IMR-90 (cell line): ENCODE measurements around the gene TOR4A. TPM values are rescaled to one million over a fixed set of nuclear protein-coding genes. Genes with fewer than 3 reads are reported as not detected.
A peak's percentile ranks its signal among the peaks of the same experiment; 100 is the strongest.

Experiments used
- ATAC-seq: fragments of 200-7000 bp; cut with Tn5 transposase; 2 replicates; pipeline ENCODE4 v1.9.1; 2020; ENCODE audit warnings: low read depth, mild to moderate bottlenecking, moderate library complexity
- BruUV-seq: library from RNA; stranded (reverse); fragments of 400-500 nt; replicated peaks from 2 replicates; lab custom pipeline; 2021; lab: Mats Ljungman, UMichigan
- CTCF ChIA-PET: fragments of 300-600 bp; formaldehyde crosslinking; extraction: SDS; loops from one replicate; lab custom pipeline; 2021; ENCODE audit warnings: antibody characterized with exemption; lab: Yijun Ruan, JAX
- POLR2A ChIA-PET: fragments of 300-600 bp; sonication (Branson Sonifier 250); formaldehyde crosslinking; loops from one replicate; lab custom pipeline; 2022; ENCODE audit warnings: antibody characterized with exemption; ENCODE audit not compliant: unreplicated experiment; lab: Charles Lee
- DNase-seq: peaks from one replicate; pipeline ENCODE4 v3.0.0; 2013
- H2AFZ ChIP-seq: replicated peaks from 2 replicates; pipeline ENCODE3; 2013; ENCODE audit warnings: low read length, mild to moderate bottlenecking; ENCODE audit not compliant: poor library complexity
- H2AK5ac ChIP-seq: 2 replicates; pipeline ENCODE4 v1.6.1; 2013; ENCODE audit warnings: low read depth, low read length, inconsistent platforms
- H2AK9ac ChIP-seq: replicated peaks from 2 replicates; pipeline ENCODE3; 2013; ENCODE audit warnings: mild to moderate bottlenecking, low read depth, low read length, moderate library complexity; ENCODE audit not compliant: poor library complexity
- H2BK120ac ChIP-seq: 2 replicates; pipeline ENCODE4 v1.6.1; 2013; ENCODE audit warnings: low read depth, low read length, inconsistent platforms
- H2BK15ac ChIP-seq: 3 replicates; pipeline ENCODE4 v1.6.1; 2013; ENCODE audit warnings: low read depth, low read length, inconsistent platforms
- H2BK20ac ChIP-seq: 2 replicates; pipeline ENCODE4 v1.6.1; 2013; ENCODE audit warnings: low read depth, mild to moderate bottlenecking, inconsistent platforms, low read length, moderate library complexity
- H2BK5ac ChIP-seq: 2 replicates; pipeline ENCODE4 v1.6.1; 2013; ENCODE audit warnings: mild to moderate bottlenecking, low read depth, low read length, inconsistent platforms; ENCODE audit not compliant: poor library complexity, severe bottlenecking
- H3K14ac ChIP-seq: replicated peaks from 2 replicates; pipeline ENCODE4 v1.6.1; 2013; ENCODE audit warnings: low read depth, low read length, inconsistent platforms
- H3K18ac ChIP-seq: 2 replicates; pipeline ENCODE4 v1.6.1; 2013; ENCODE audit warnings: low read depth, low read length, control low read depth
- H3K23ac ChIP-seq: 2 replicates; pipeline ENCODE4 v1.6.1; 2013; ENCODE audit warnings: low read depth, low read length, inconsistent platforms
- H3K27ac ChIP-seq: 2 replicates; pipeline ENCODE4 v1.5.1; 2013; ENCODE audit warnings: mild to moderate bottlenecking, control low read depth, low read length; ENCODE audit not compliant: insufficient read depth
- H3K27me3 ChIP-seq: 2 replicates; pipeline ENCODE4 v1.6.1; 2013; ENCODE audit warnings: low read length; ENCODE audit not compliant: control insufficient read depth, insufficient read depth
- H3K36me3 ChIP-seq: 2 replicates; pipeline ENCODE4 v1.6.1; 2013; ENCODE audit warnings: low read length, mixed read lengths; ENCODE audit not compliant: control insufficient read depth, insufficient read depth
- H3K4ac ChIP-seq: 2 replicates; pipeline ENCODE4 v1.6.1; 2013; ENCODE audit warnings: low read depth, low read length, inconsistent platforms
- H3K4me1 ChIP-seq: 2 replicates; pipeline ENCODE4 v1.6.1; 2013; ENCODE audit warnings: low read length, mixed read lengths; ENCODE audit not compliant: control insufficient read depth, insufficient read depth
- H3K4me2 ChIP-seq: 2 replicates; pipeline ENCODE4 v1.6.1; 2013; ENCODE audit warnings: low read depth, mild to moderate bottlenecking, control low read depth, low read length, moderate library complexity
- H3K4me3 ChIP-seq: 2 replicates; pipeline ENCODE4 v1.5.1; 2013; ENCODE audit warnings: low read depth, mild to moderate bottlenecking, control low read depth, low read length, moderate library complexity; ENCODE audit not compliant: insufficient read depth
- H3K56ac ChIP-seq: 2 replicates; pipeline ENCODE4 v1.6.1; 2013; ENCODE audit warnings: low read length, inconsistent platforms; ENCODE audit not compliant: insufficient read depth; ENCODE audit errors: extremely low read depth
- H3K79me1 ChIP-seq, 2 experiments: 2 replicates each; pipeline ENCODE4 v1.6.1; 2013; ENCODE audit warnings: low read length in 2 of 2, inconsistent platforms in 1 of 2, low read depth in 1 of 2
- H3K9ac ChIP-seq: 2 replicates; pipeline ENCODE4 v1.6.1; 2013; ENCODE audit warnings: low read depth, low read length, control low read depth
- H3K9me1 ChIP-seq: 2 replicates; pipeline ENCODE4 v1.6.1; 2013; ENCODE audit warnings: low read length, inconsistent platforms; ENCODE audit not compliant: insufficient read depth
- H3K9me3 ChIP-seq: 2 replicates; pipeline ENCODE4 v1.6.1; 2013; ENCODE audit warnings: low read length; ENCODE audit not compliant: control insufficient read depth, insufficient read depth
- H4K20me1 ChIP-seq: 2 replicates; pipeline ENCODE4 v1.6.1; 2013; ENCODE audit warnings: low read length, inconsistent platforms; ENCODE audit not compliant: insufficient read depth
- H4K5ac ChIP-seq: 2 replicates; pipeline ENCODE4 v1.6.1; 2013; ENCODE audit warnings: mild to moderate bottlenecking, low read depth, low read length, control low read depth
- H4K8ac ChIP-seq, 2 experiments: 2 replicates each; pipeline ENCODE4 v1.6.1; 2013; ENCODE audit warnings: low read depth in 2 of 2, low read length in 2 of 2, control low read depth in 1 of 2, inconsistent platforms in 1 of 2
- H4K91ac ChIP-seq: 2 replicates; pipeline ENCODE4 v1.6.1; 2013; ENCODE audit warnings: low read depth, low read length, inconsistent platforms; ENCODE audit not compliant: insufficient read depth
- CHD1 ChIP-seq: IDR thresholded peaks from 2 replicates; pipeline ENCODE4 v1.6.1; 2012; ENCODE audit warnings: low read depth, low read length, improper control_type of control experiment
- MAFK ChIP-seq: IDR thresholded peaks from 2 replicates; pipeline ENCODE4 v1.6.1; 2012; ENCODE audit warnings: low read depth, low read length, improper control_type of control experiment
- RAD21 ChIP-seq: IDR thresholded peaks from 2 replicates; pipeline ENCODE4 v1.6.1; 2012; ENCODE audit warnings: low read length, improper control_type of control experiment
- SMC3 ChIP-seq: fragments of 150-350 bp; IDR thresholded peaks from 2 replicates; pipeline ENCODE4 v1.6.1; 2016; ENCODE audit warnings: low read depth, mild to moderate bottlenecking, antibody characterized with exemption, low read length, moderate library complexity
- WGBS, 2 experiments: methylation state at CpG; one replicate each; pipeline versions ENCODE4 v1.1.5 to v1.1.7; 2013; ENCODE audit warnings: missing lambda C conversion rate in 2 of 2; ENCODE audit not compliant: insufficient read length in 1 of 2; ENCODE audit errors: extremely low coverage in 2 of 2; 5-methylcytosine and 5-hydroxymethylcytosine counted together
- dilution Hi-C: fragments of 300-500 bp; cut with HindIII; formaldehyde crosslinking; loops from one replicate; pipeline ENCODE4 v1.14.3; 2018; ENCODE audit warnings: low sequenced_read_pairs; ENCODE audit not compliant: unreplicated experiment
- in situ Hi-C: fragments of 300-500 bp; cut with MboI; formaldehyde crosslinking; loops from 3 replicates; pipeline ENCODE4 v1.14.3; 2019; ENCODE audit warnings: low sequenced_read_pairs, inconsistent platforms, mixed read lengths
- intact Hi-C: fragments of 100-400 bp; cut with micrococcal nuclease; formaldehyde crosslinking; loops from 2 replicates; pipeline ENCODE4 v1.10.0; 2022
- polyA plus RNA-seq, 3 experiments: library from polyadenylated mRNA; depleted of rRNA; stranded (reverse); fragments of >200 nt; gene quantifications; 2 replicates each; pipeline ENCODE4 v1.2.3, GENCODE V29; 2012; ENCODE audit warnings: low replicate concordance in 1 of 3
- total RNA-seq: library from RNA; depleted of rRNA; stranded (reverse); fragments of >200 nt; gene quantifications from 2 replicates; pipeline ENCODE4 v1.2.3, GENCODE V29; 2012
- TF ChIP-seq, protein P1 (sequence below): conservative IDR thresholded peaks from 2 replicates; pipeline ENCODE4 v1.5.1; 2012; ENCODE audit warnings: mild to moderate bottlenecking, low read depth, low read length, improper control_type of control experiment

The TOR4A gene
- total and polyA plus RNA-seq, 2 of the 4 experiments (the other 2 are of a cell fraction): 9.7 to 22.9 TPM

DNA sequence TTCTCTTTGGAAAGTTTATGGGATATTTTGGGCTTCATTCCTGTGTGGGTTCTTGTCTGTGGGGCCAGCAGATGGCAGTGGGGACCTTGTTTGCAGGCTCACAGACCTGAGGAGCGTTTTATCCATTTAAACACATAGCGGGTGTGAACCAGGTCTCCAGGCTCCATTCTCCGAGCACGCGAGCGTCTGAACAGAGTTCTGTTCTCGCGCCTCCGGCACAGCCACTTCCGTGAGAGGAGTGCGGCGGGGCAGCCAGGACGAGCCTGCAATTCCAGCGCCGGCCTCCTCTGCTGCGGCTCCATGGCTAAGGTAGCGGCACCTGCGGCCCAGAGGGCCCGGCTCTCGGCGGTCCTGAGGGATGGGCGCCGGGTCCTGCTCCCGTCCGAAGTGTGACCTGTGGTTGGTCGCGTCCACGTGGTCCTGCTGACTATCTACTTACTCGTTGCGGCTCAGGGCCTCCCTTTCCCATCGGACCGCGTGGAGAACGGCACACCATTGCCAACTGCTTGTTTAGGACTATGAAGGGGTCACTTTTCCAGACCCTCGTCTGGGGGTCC, 17.2 kb downstream of the TOR4A start:
- Histone ChIP-seq H2AFZ (peak overlapping the region; percentile 76), H3K14ac (no peak overlapping the region), H2AK5ac (no peak overlapping the region), H2BK15ac (no peak overlapping the region), H4K8ac (no peak overlapping the region), H3K4me3 (no peak overlapping the region), H3K79me1 (no peaks in the 10 kb centered on the region), H3K9me1 (no peaks in the 10 kb centered on the region), H3K9me3 (peaks cover 5% of the 10 kb centered on the region; the same call in 1 of the 2 replicates), H4K20me1 (no peaks in the 10 kb centered on the region), H3K56ac (no peak overlapping the region), H3K27me3 (peaks cover 28% of the 10 kb centered on the region), H3K9ac (no peak overlapping the region), H2AK9ac (no peak overlapping the region), H3K4me2 (no peak overlapping the region), H3K23ac (no peak overlapping the region), H3K27ac (no peak overlapping the region), H4K5ac (no peak overlapping the region), H2BK20ac (no peak overlapping the region), H3K18ac (no peak overlapping the region), H2BK120ac (no peak overlapping the region), H2BK5ac (no peak overlapping the region), H3K4ac (no peak overlapping the region), H4K91ac (no peak overlapping the region), H3K4me1 (no peaks in the 10 kb centered on the region), H3K36me3 (no peaks in the 10 kb centered on the region)
- intact Hi-C loops: loop anchor here (2.0 to 5.0 kb wide), 2 partner anchors 150 to 233 kb away; no protein-coding TSS in a partner anchor
- in situ Hi-C loops: loop anchor here (5.0 kb wide), 2 partner anchors 108 to 233 kb away; no protein-coding TSS in a partner anchor
- ATAC-seq (no peak), DNase-seq (peak; percentile 27)
- CTCF ChIA-PET: no interaction called here
- dilution Hi-C loops: no loop called here
- POLR2A ChIA-PET: no interaction called here
- TF ChIP-seq RAD21 (0 out of 2 replicates have a peak, but pooled peaks have one; percentile 22), CHD1 (no peak), SMC3 (peak; percentile 14; the same call in 1 of the 2 replicates), MAFK (no peak)
- TF ChIP-seq, protein P1, sequence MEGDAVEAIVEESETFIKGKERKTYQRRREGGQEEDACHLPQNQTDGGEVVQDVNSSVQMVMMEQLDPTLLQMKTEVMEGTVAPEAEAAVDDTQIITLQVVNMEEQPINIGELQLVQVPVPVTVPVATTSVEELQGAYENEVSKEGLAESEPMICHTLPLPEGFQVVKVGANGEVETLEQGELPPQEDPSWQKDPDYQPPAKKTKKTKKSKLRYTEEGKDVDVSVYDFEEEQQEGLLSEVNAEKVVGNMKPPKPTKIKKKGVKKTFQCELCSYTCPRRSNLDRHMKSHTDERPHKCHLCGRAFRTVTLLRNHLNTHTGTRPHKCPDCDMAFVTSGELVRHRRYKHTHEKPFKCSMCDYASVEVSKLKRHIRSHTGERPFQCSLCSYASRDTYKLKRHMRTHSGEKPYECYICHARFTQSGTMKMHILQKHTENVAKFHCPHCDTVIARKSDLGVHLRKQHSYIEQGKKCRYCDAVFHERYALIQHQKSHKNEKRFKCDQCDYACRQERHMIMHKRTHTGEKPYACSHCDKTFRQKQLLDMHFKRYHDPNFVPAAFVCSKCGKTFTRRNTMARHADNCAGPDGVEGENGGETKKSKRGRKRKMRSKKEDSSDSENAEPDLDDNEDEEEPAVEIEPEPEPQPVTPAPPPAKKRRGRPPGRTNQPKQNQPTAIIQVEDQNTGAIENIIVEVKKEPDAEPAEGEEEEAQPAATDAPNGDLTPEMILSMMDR: peak; percentile 36
- WGBS, 2 experiments: 36% methylated on average over 14 of the region's 35 CpGs; no CpG with 5 or more reads in 1 of the 2 experiments
- BruUV-seq: no TSS peak
